ENCODE data around the gene CDC42EP4.

DNA sequence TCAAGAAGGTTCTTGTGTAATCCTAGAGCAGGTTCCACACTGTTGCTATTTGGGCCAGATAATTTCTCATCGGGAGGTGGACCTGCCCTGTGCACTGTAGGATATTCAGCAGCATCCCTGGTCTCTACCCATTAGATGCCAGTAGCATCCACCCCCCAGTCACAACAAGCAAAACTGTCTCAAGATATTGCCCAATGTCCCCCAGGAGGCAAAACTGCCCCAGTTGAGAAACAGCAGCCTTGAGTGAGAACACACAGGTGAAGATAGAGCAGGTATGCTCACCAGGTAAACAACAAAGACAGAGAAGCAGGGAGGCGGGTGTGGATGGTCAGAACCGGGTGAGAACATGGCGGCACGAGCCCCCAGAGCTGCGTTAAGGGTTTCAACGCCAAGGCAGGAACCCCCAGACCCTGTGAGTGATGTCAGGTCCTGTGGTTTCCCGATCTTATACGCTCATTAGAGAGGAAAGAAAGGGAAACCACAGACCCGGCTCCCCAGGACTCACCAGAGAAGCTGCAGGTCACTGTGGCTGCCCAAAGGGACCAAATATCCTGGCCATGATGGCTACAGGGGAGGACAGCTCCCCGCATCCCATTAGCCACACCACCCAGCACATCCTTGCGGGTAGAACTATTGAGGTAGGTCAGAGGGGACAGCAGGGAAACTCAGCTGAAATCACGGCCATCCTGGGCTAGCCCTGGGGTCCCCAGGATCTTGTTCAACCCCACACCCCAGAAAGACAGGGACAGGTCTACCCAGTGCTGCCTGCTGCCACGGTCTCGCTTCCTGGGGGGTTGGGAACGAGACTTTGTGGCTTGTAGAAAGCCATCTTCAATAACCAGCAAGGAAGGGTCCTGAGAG is 21.2 kb downstream of the CDC42EP4 start:
- TF ChIP-seq, protein P1, sequence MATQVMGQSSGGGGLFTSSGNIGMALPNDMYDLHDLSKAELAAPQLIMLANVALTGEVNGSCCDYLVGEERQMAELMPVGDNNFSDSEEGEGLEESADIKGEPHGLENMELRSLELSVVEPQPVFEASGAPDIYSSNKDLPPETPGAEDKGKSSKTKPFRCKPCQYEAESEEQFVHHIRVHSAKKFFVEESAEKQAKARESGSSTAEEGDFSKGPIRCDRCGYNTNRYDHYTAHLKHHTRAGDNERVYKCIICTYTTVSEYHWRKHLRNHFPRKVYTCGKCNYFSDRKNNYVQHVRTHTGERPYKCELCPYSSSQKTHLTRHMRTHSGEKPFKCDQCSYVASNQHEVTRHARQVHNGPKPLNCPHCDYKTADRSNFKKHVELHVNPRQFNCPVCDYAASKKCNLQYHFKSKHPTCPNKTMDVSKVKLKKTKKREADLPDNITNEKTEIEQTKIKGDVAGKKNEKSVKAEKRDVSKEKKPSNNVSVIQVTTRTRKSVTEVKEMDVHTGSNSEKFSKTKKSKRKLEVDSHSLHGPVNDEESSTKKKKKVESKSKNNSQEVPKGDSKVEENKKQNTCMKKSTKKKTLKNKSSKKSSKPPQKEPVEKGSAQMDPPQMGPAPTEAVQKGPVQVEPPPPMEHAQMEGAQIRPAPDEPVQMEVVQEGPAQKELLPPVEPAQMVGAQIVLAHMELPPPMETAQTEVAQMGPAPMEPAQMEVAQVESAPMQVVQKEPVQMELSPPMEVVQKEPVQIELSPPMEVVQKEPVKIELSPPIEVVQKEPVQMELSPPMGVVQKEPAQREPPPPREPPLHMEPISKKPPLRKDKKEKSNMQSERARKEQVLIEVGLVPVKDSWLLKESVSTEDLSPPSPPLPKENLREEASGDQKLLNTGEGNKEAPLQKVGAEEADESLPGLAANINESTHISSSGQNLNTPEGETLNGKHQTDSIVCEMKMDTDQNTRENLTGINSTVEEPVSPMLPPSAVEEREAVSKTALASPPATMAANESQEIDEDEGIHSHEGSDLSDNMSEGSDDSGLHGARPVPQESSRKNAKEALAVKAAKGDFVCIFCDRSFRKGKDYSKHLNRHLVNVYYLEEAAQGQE (IDR thresholded peaks at IDR 0.05; ENCODE audit: unreplicated experiment), result no peak
- TF ChIP-seq, protein P2, sequence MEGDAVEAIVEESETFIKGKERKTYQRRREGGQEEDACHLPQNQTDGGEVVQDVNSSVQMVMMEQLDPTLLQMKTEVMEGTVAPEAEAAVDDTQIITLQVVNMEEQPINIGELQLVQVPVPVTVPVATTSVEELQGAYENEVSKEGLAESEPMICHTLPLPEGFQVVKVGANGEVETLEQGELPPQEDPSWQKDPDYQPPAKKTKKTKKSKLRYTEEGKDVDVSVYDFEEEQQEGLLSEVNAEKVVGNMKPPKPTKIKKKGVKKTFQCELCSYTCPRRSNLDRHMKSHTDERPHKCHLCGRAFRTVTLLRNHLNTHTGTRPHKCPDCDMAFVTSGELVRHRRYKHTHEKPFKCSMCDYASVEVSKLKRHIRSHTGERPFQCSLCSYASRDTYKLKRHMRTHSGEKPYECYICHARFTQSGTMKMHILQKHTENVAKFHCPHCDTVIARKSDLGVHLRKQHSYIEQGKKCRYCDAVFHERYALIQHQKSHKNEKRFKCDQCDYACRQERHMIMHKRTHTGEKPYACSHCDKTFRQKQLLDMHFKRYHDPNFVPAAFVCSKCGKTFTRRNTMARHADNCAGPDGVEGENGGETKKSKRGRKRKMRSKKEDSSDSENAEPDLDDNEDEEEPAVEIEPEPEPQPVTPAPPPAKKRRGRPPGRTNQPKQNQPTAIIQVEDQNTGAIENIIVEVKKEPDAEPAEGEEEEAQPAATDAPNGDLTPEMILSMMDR (conservative IDR thresholded peaks at IDR 0.05; ENCODE audit: low read depth in 2 of 2), result no peak
- TF ChIP-seq EZH2 (IDR thresholded peaks at IDR 0.05; ENCODE audit: low read depth, unreplicated experiment), result no peak
- no peak for TF ChIP-seq STAT1 (IDR thresholded peaks at IDR 0.05; ENCODE audit: unreplicated experiment)
- no peak for TF ChIP-seq EZH2phosphoT487 (IDR thresholded peaks at IDR 0.05; ENCODE audit: unreplicated experiment)
- TF ChIP-seq POLR2AphosphoS5 (IDR thresholded peaks at IDR 0.05; ENCODE audit: low read depth), result no peak
- TF ChIP-seq, protein P3, sequence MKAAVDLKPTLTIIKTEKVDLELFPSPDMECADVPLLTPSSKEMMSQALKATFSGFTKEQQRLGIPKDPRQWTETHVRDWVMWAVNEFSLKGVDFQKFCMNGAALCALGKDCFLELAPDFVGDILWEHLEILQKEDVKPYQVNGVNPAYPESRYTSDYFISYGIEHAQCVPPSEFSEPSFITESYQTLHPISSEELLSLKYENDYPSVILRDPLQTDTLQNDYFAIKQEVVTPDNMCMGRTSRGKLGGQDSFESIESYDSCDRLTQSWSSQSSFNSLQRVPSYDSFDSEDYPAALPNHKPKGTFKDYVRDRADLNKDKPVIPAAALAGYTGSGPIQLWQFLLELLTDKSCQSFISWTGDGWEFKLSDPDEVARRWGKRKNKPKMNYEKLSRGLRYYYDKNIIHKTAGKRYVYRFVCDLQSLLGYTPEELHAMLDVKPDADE (IDR thresholded peaks at IDR 0.05), result no peak
- no peak for TF ChIP-seq CREB1 (CRISPR knock-in tag; IDR thresholded peaks at IDR 0.05; ENCODE audit: low read depth)
- TF ChIP-seq JUNB (IDR thresholded peaks at IDR 0.05; ENCODE audit: unreplicated experiment), result no peak
- no peak for TF ChIP-seq ZNF114 (CRISPR knock-in tag; IDR thresholded peaks at IDR 0.05)
- TF ChIP-seq, protein P4, sequence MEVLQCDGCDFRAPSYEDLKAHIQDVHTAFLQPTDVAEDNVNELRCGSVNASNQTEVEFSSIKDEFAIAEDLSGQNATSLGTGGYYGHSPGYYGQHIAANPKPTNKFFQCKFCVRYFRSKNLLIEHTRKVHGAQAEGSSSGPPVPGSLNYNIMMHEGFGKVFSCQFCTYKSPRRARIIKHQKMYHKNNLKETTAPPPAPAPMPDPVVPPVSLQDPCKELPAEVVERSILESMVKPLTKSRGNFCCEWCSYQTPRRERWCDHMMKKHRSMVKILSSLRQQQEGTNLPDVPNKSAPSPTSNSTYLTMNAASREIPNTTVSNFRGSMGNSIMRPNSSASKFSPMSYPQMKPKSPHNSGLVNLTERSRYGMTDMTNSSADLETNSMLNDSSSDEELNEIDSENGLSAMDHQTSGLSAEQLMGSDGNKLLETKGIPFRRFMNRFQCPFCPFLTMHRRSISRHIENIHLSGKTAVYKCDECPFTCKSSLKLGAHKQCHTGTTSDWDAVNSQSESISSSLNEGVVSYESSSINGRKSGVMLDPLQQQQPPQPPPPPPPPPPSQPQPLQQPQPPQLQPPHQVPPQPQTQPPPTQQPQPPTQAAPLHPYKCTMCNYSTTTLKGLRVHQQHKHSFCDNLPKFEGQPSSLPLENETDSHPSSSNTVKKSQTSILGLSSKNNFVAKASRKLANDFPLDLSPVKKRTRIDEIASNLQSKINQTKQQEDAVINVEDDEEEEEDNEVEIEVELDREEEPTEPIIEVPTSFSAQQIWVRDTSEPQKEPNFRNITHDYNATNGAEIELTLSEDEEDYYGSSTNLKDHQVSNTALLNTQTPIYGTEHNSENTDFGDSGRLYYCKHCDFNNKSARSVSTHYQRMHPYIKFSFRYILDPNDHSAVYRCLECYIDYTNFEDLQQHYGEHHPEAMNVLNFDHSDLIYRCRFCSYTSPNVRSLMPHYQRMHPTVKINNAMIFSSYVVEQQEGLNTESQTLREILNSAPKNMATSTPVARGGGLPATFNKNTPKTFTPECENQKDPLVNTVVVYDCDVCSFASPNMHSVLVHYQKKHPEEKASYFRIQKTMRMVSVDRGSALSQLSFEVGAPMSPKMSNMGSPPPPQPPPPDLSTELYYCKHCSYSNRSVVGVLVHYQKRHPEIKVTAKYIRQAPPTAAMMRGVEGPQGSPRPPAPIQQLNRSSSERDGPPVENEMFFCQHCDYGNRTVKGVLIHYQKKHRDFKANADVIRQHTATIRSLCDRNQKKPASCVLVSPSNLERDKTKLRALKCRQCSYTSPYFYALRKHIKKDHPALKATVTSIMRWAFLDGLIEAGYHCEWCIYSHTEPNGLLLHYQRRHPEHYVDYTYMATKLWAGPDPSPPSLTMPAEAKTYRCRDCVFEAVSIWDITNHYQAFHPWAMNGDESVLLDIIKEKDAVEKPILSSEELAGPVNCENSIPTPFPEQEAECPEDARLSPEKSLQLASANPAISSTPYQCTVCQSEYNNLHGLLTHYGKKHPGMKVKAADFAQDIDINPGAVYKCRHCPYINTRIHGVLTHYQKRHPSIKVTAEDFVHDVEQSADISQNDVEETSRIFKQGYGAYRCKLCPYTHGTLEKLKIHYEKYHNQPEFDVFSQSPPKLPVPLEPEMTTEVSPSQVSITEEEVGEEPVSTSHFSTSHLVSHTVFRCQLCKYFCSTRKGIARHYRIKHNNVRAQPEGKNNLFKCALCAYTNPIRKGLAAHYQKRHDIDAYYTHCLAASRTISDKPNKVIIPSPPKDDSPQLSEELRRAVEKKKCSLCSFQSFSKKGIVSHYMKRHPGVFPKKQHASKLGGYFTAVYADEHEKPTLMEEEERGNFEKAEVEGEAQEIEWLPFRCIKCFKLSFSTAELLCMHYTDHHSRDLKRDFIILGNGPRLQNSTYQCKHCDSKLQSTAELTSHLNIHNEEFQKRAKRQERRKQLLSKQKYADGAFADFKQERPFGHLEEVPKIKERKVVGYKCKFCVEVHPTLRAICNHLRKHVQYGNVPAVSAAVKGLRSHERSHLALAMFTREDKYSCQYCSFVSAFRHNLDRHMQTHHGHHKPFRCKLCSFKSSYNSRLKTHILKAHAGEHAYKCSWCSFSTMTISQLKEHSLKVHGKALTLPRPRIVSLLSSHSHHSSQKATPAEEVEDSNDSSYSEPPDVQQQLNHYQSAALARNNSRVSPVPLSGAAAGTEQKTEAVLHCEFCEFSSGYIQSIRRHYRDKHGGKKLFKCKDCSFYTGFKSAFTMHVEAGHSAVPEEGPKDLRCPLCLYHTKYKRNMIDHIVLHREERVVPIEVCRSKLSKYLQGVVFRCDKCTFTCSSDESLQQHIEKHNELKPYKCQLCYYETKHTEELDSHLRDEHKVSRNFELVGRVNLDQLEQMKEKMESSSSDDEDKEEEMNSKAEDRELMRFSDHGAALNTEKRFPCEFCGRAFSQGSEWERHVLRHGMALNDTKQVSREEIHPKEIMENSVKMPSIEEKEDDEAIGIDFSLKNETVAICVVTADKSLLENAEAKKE (CRISPR knock-in tag; IDR thresholded peaks at IDR 0.05), result no peak
- TF ChIP-seq NANOG (IDR thresholded peaks at IDR 0.05; ENCODE audit: borderline replicate concordance), result no peak
